Adrenal gland (tissue), 5 donors: ENCODE data around the gene ARHGAP23.

Experiments used
- CTCF ChIP-seq, 6 experiments: fragments of 450-650 bp in 4 of 6; fragments of 200-600 bp in 2 of 6; sonication (generic) in 1 of 6; IDR thresholded peaks; 1 replicate in 5 of 6; 2 replicates in 1 of 6; pipeline versions ENCODE4 v1.5.1 to v1.8.0; 2016 to 2021; ENCODE audit warnings: antibody characterized with exemption in 6 of 6, mild to moderate bottlenecking in 2 of 6, moderate library complexity in 1 of 6
- POLR2A ChIP-seq, 2 donors: fragments of 450-650 bp; IDR thresholded peaks; one replicate each; pipeline ENCODE4 v1.6.1; 2017; ENCODE audit warnings: antibody characterized with exemption in 2 of 2, mild to moderate bottlenecking in 2 of 2, moderate library complexity in 1 of 2
- donor health status: DM: no; HTN: no; CAD: no.

GRCh38 chr17:38549285-38549684 lies 121.0 kb downstream of the ARHGAP23 start:
- no peak for TF ChIP-seq POLR2A (IDR thresholded peaks at IDR 0.05)
- no peak for TF ChIP-seq CTCF (IDR thresholded peaks at IDR 0.05)
